NOMO-1 treated with DMSO at 0.1 percent for 48 hours (cell line): ENCODE data around the gene APOE.
A peak's percentile ranks its signal among the peaks of the same experiment; 100 is the strongest.
"Not testable (repeated sequence)": the region's sequence is repeated elsewhere in the genome, so short reads cannot be mapped to it uniquely, and the experiment has no call there.

Experiments
- DNase-seq: peaks from one replicate; lab custom pipeline; 2025; ENCODE audit not compliant: unreplicated experiment; lab: John Stamatoyannopoulos, UW

The APOE gene

GRCh38 chr19:44905437-44906160 lies at the start of gene APOE:
APOE (plus strand) TSS chr19:44905796; CDS start chr19:44906625, 829 bp downstream.
- no peak for DNase-seq

GRCh38 chr19:44856421-44857083 lies 49.0 kb upstream of the APOE start:
- DNase-seq, result peak; percentile 69

DNA sequence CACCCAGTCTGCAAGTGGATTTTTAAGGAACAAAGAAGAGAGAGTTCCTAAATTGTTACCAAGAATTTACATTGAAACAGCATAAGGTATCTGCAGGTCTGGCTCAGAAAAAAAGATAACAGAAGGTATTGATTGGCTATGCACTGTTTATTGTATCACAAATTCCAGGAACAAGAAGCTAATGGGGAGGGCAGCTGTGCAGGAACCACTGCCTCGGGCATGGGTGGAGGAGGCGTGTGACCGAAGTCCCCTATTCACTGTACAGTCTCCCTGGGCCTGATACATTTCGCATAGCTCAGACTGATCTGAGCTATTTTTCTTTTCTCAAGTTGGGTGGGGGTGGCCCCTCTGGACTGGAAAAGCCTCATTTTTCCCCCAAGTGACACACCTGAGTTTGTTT lies 47.8 kb upstream of the APOE start:
- DNase-seq, result no peak

- not testable (repeated sequence) for DNase-seq
Observed at GRCh38 chr19:44861576-44861975, 44.0 kb upstream of the APOE start.

GRCh38 chr19:44863990-44864389 lies 41.6 kb upstream of the APOE start:
- no peak for DNase-seq

DNA sequence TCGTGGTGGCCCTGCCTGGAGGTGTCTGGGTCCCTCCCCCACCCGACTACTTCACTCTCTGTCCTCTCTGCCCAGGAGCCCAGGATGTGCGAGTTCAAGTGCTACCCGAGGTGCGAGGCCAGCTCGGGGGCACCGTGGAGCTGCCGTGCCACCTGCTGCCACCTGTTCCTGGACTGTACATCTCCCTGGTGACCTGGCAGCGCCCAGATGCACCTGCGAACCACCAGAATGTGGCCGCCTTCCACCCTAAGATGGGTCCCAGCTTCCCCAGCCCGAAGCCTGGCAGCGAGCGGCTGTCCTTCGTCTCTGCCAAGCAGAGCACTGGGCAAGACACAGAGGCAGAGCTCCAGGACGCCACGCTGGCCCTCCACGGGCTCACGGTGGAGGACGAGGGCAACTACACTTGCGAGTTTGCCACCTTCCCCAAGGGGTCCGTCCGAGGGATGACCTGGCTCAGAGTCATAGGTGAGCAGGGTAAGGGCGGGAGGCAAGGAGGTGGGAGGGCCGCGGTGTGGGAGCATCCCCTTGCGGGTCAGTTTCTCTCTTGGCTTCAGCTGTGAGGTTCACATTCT lies 40.3 kb upstream of the APOE start:
- DNase-seq, result no peak

GRCh38 chr19:44866664-44867063 lies 38.9 kb upstream of the APOE start:
- DNase-seq, result no peak

DNA sequence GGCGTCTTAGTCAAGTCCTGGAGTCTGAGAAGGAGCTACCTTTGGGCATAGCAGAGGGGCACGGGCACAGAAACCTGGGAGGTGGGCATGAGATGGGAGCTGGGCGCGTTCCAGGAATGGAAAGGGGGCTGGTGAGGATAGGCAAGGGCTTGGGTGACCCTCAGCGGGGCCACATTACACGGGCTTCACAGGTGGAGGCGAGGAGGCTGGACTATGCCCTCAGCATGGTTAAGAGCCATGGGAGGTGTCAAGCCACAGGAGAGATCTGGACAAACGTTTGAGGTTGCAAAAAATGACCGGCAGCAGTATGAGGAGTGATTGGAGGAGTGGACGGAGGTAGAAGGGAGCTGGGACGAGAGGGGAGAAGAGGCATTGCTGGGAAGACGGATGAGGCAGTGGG lies 38.0 kb upstream of the APOE start:
- no peak for DNase-seq

GRCh38 chr19:44869733-44870470 lies 35.7 kb upstream of the APOE start:
- peak; percentile 18 for DNase-seq

DNA sequence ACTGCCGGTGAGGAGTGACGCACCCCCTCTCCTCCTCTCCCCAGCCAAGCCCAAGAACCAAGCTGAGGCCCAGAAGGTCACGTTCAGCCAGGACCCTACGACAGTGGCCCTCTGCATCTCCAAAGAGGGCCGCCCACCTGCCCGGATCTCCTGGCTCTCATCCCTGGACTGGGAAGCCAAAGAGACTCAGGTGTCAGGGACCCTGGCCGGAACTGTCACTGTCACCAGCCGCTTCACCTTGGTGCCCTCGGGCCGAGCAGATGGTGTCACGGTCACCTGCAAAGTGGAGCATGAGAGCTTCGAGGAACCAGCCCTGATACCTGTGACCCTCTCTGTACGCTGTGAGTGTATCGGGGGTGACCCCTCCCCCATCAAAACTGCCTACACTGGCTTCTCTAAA lies 33.8 kb upstream of the APOE start:
- DNase-seq, result no peak

DNA sequence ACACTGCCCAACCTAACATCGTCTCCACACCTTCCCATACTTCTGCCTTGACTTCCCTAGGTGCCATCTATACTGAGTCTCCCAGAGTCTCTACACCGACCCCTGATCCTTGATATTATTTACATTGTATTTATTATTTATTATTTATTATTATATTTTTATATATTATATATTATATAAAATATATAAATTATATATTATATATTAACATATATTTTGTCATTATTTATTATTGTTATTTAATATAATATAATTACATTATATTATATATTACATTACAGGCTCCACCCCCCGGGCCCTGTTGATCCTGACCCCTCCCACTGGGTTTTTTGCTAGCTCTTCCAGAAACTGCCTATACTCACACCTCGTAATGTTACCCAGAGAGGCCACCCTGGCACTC lies 32.9 kb upstream of the APOE start:
- DNase-seq, result no peak

- DNase-seq, result no peak
Observed at GRCh38 chr19:44874317-44874716, 31.3 kb upstream of the APOE start.

GRCh38 chr19:44875666-44876451 lies 29.7 kb upstream of the APOE start:
- no peak for DNase-seq

DNA sequence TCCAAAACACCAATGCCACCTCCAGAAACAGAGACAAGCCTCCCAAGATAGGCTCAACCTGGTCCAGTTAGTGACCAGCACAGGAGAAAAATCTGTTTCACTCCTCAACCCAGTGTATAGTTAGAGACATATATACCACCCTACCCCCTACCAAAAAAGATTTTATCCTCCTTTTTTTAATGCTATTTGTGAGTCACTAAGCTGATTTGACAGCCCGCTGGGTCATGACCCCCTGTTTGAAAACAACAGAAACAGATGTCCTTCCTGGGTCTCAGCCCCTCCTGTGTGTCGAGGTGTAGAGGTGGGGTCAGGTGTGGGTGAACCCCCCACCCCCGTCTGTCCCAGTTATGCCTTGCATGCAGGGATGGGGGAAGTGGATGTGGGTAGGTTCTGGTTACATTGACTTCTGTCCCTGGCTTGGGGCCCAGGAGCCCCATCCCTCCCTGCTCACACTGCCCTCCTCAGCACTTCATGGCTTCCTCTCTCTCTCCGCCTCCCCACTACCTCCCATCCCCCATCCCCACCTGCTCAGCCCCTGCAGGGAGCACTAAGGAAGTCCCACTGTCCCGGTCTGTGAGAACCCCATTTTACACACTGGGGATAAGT lies 28.6 kb upstream of the APOE start:
- DNase-seq, result no peak

DNA sequence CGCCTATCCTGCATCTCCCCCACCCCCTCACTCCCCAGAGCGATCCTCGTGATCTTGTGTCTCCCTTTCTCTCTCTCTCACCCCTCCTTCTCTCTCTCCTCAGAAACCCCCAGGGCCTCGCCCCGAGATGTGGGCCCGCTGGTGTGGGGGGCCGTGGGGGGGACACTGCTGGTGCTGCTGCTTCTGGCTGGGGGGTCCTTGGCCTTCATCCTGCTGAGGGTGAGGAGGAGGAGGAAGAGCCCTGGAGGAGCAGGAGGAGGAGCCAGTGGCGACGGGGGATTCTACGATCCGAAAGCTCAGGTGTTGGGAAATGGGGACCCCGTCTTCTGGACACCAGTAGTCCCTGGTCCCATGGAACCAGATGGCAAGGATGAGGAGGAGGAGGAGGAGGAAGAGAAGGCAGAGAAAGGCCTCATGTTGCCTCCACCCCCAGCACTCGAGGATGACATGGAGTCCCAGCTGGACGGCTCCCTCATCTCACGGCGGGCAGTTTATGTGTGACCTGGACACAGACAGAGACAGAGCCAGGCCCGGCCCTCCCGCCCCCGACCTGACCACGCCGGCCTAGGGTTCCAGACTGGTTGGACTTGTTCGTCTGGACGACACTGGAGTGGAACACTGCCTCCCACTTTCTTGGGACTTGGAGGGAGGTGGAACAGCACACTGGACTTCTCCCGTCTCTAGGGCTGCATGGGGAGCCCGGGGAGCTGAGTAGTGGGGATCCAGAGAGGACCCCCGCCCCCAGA lies 27.3 kb upstream of the APOE start:
- no peak for DNase-seq

- no peak for DNase-seq
Observed at GRCh38 chr19:44879309-44880065, 26.1 kb upstream of the APOE start.

DNA sequence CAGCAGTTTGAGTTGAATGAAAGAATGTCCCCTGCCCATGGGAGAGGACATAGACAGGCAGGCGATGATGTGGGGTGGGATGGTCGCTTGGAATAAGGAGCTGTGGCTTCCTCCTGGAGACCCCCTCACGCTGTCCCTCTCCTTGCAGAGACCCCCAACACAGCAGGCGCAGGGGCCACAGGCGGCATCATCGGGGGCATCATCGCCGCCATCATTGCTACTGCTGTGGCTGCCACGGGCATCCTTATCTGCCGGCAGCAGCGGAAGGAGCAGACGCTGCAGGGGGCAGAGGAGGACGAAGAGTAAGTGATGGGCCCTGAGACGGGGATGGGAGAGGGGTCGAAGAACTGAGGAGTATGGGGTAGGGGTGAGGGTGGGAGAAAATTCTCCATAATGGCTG lies 23.5 kb upstream of the APOE start:
- DNase-seq, result no peak

DNA sequence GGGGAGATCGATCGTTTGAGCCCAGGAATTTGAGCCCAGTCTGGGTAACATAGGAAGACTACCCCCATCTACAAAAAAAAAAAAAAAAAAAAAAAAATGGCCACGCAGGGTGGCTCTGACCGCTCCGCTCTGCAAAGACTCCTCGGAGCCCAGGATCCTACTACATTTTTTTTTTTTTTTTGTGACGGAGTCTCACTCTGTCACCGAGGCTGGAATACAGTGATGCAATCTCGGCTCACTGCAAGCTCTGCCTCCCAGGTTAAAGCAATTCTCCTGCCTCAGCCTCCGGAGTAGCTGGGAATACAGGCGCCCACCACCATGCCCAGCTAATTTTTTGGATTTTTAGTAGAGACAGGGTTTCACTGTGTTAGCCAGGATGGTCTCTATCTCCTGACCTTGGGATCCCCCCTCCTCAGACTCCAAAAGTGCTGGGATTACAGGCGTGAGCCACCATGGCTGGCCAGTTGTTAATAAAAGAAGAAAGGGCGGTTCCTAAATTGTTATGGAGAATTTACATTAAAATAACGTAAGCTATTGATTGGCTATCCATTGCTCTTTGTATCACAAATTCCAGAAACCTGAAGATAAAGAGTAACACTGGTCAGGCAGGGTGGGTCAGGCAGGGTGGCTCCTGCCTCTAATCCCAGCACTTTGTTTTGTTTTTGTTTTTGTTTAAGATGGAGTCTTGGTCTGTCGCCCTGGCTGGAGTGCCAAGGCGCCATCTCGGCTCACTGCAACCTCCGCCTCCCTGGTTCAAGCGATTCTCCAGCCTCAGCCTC lies 22.8 kb upstream of the APOE start:
- not testable (repeated sequence) for DNase-seq
